ENCODE measurements around the gene FAXDC2. TPM values are rescaled to one million over a fixed set of nuclear protein-coding genes. Genes with fewer than 3 reads are reported as not detected.
A peak's percentile ranks its signal among the peaks of the same experiment; 100 is the strongest.

Gene FAXDC2
- total and polyA plus RNA-seq, 9 of the 15 experiments (the other 6 are each of a cell fraction or from before 2014, with no cell fraction given), result 2.4 to 30.0 (median 9.9) TPM

DNA sequence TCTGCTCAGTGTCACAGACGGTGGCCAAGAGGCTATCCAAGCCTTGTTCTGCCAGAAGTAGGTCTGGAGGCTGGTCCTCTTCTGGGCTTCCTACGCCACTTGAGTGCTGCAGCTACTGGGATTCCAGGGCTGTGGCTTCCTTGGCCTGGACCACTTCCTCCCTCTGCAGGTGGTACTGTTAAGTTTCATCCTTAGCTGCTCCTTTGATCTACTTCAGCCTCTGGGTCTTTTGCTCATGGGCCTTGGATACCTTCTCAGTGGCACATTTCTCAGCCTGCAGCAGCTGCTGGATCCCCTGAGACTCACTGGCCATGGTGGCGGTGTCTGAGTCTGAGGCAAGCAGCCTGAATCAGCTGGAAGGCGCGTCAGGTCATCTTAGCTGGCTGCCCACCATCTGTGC lies 18.3 kb upstream of the FAXDC2 start (continued):
- TF ChIP-seq, protein P1, sequence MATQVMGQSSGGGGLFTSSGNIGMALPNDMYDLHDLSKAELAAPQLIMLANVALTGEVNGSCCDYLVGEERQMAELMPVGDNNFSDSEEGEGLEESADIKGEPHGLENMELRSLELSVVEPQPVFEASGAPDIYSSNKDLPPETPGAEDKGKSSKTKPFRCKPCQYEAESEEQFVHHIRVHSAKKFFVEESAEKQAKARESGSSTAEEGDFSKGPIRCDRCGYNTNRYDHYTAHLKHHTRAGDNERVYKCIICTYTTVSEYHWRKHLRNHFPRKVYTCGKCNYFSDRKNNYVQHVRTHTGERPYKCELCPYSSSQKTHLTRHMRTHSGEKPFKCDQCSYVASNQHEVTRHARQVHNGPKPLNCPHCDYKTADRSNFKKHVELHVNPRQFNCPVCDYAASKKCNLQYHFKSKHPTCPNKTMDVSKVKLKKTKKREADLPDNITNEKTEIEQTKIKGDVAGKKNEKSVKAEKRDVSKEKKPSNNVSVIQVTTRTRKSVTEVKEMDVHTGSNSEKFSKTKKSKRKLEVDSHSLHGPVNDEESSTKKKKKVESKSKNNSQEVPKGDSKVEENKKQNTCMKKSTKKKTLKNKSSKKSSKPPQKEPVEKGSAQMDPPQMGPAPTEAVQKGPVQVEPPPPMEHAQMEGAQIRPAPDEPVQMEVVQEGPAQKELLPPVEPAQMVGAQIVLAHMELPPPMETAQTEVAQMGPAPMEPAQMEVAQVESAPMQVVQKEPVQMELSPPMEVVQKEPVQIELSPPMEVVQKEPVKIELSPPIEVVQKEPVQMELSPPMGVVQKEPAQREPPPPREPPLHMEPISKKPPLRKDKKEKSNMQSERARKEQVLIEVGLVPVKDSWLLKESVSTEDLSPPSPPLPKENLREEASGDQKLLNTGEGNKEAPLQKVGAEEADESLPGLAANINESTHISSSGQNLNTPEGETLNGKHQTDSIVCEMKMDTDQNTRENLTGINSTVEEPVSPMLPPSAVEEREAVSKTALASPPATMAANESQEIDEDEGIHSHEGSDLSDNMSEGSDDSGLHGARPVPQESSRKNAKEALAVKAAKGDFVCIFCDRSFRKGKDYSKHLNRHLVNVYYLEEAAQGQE (IDR thresholded peaks at IDR 0.05; ENCODE audit: borderline replicate concordance), result peak; percentile 47; the same call in 1 of the 2 replicates
- TF ChIP-seq, protein P1 (CRISPR knock-in tag; IDR thresholded peaks at IDR 0.05; ENCODE audit: low read depth), result no peak
- TF ChIP-seq LEF1 (IDR thresholded peaks at IDR 0.05) (peak; percentile 55; the same call in 1 of the 2 replicates), SNIP1 (IDR thresholded peaks at IDR 0.05; ENCODE audit: low read depth) (no peak), RAD21 (CRISPR knock-in tag; conservative IDR thresholded peaks at IDR 0.05 in 1 of 2, IDR thresholded peaks at IDR 0.05 in 1 of 2) (peak; percentile 40 to 70), EHMT2 (IDR thresholded peaks at IDR 0.05) (no peak)
- TF ChIP-seq, protein P2, sequence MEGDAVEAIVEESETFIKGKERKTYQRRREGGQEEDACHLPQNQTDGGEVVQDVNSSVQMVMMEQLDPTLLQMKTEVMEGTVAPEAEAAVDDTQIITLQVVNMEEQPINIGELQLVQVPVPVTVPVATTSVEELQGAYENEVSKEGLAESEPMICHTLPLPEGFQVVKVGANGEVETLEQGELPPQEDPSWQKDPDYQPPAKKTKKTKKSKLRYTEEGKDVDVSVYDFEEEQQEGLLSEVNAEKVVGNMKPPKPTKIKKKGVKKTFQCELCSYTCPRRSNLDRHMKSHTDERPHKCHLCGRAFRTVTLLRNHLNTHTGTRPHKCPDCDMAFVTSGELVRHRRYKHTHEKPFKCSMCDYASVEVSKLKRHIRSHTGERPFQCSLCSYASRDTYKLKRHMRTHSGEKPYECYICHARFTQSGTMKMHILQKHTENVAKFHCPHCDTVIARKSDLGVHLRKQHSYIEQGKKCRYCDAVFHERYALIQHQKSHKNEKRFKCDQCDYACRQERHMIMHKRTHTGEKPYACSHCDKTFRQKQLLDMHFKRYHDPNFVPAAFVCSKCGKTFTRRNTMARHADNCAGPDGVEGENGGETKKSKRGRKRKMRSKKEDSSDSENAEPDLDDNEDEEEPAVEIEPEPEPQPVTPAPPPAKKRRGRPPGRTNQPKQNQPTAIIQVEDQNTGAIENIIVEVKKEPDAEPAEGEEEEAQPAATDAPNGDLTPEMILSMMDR (IDR thresholded peaks at IDR 0.05 in 2 of 3, conservative IDR thresholded peaks at IDR 0.05 in 1 of 3; ENCODE audit: insufficient read depth in 2 of 3, low read depth in 1 of 3, low read length in 3 of 3), result peak; percentile 54 to 73 (median 60)

All from K562 (cell line).